Parathyroid adenoma (tissue), 2 donors: Measurements from ENCODE around the gene MS4A10.
"Not testable (repeated sequence)": the region's sequence is repeated elsewhere in the genome, so short reads cannot be mapped to it uniquely, and the experiment has no call there.

ENCODE experiments used
- H2AFZ ChIP-seq: fragments of 300-600 bp; sonication (generic); one replicate; pipeline ENCODE4 v1.7.0; 2017; ENCODE audit warnings: antibody characterized with exemption, mild to moderate bottlenecking
- H3K27ac ChIP-seq: fragments of 300-600 bp; sonication (generic); one replicate; pipeline ENCODE4 v1.7.0; 2017
- H3K27me3 ChIP-seq: fragments of 300-600 bp; sonication (generic); one replicate; pipeline ENCODE4 v1.7.0; 2017; ENCODE audit warnings: low read length; ENCODE audit not compliant: control insufficient read depth, insufficient read depth
- H3K36me3 ChIP-seq: fragments of 300-600 bp; sonication (generic); one replicate; pipeline ENCODE4 v1.7.0; 2017; ENCODE audit warnings: low read length; ENCODE audit not compliant: control insufficient read depth, insufficient read depth
- H3K4me1 ChIP-seq: fragments of 300-600 bp; sonication (generic); one replicate; pipeline ENCODE4 v1.7.0; 2017; ENCODE audit warnings: control low read depth
- H3K4me2 ChIP-seq: fragments of 300-600 bp; sonication (generic); one replicate; pipeline ENCODE4 v1.7.0; 2017; ENCODE audit warnings: low read length
- H3K4me3 ChIP-seq: fragments of 300-600 bp; sonication (generic); one replicate; pipeline ENCODE4 v1.7.0; 2017; ENCODE audit warnings: low read depth, low read length
- H3K79me2 ChIP-seq: fragments of 300-600 bp; sonication (generic); one replicate; pipeline ENCODE4 v1.7.0; 2017; ENCODE audit warnings: control low read depth
- H3K9ac ChIP-seq: fragments of 300-600 bp; sonication (generic); one replicate; pipeline ENCODE4 v1.7.0; 2017; ENCODE audit warnings: mild to moderate bottlenecking
- H3K9me3 ChIP-seq: fragments of 300-600 bp; sonication (generic); one replicate; pipeline ENCODE4 v1.7.0; 2017; ENCODE audit warnings: low read length; ENCODE audit not compliant: control insufficient read depth
- CTCF ChIP-seq: fragments of 300-600 bp; sonication (generic); IDR thresholded peaks from one replicate; pipeline ENCODE4 v1.7.0; 2017; ENCODE audit warnings: antibody characterized with exemption, mild to moderate bottlenecking
- donor health status: primary hyperparathyroidism.

The MS4A10 gene

GRCh38 chr11:60814112-60814511 lies 29.0 kb downstream of the MS4A10 start:
- H3K4me2 ChIP-seq = no peak overlapping the region
- H3K27ac ChIP-seq = no peak overlapping the region
- no peak overlapping the region for H2AFZ ChIP-seq
- H3K27me3 ChIP-seq = no peaks in the 10 kb centered on the region
- TF ChIP-seq CTCF = no peak
- no peaks in the 10 kb centered on the region for H3K4me1 ChIP-seq
- no peaks in the 10 kb centered on the region for H3K9me3 ChIP-seq
- no peak overlapping the region for H3K4me3 ChIP-seq
- H3K9ac ChIP-seq = no peak overlapping the region
- H3K36me3 ChIP-seq = no peaks in the 10 kb centered on the region
- H3K79me2 ChIP-seq = no peaks in the 10 kb centered on the region

- Histone ChIP-seq H2AFZ (no peak overlapping the region), H3K4me2 (no peak overlapping the region), H3K9ac (no peak overlapping the region), H3K27ac (no peak overlapping the region), H3K4me3 (no peak overlapping the region), H3K36me3 (no peaks in the 10 kb centered on the region), H3K79me2 (no peaks in the 10 kb centered on the region), H3K27me3 (no peaks in the 10 kb centered on the region), H3K9me3 (no peaks in the 10 kb centered on the region), H3K4me1 (no peaks in the 10 kb centered on the region)
- no peak for TF ChIP-seq CTCF
These were observed 31.5 kb downstream of the MS4A10 start for GRCh38 chr11:60816590-60817157.

GRCh38 chr11:60818057-60818456 lies 32.9 kb downstream of the MS4A10 start:
- TF ChIP-seq CTCF = no peak
- H3K27me3 ChIP-seq = no peaks in the 10 kb centered on the region
- no peaks in the 10 kb centered on the region for H3K9me3 ChIP-seq
- H3K36me3 ChIP-seq = no peaks in the 10 kb centered on the region
- H3K27ac ChIP-seq = no peak overlapping the region
- H3K9ac ChIP-seq = no peak overlapping the region
- H3K4me3 ChIP-seq = no peak overlapping the region
- H3K4me2 ChIP-seq = no peak overlapping the region
- H2AFZ ChIP-seq = no peak overlapping the region
- no peaks in the 10 kb centered on the region for H3K4me1 ChIP-seq
- H3K79me2 ChIP-seq = no peaks in the 10 kb centered on the region

- TF ChIP-seq CTCF = no peak
- Histone ChIP-seq H3K4me2 (peak overlapping the region; percentile 5), H3K9me3 (no peaks in the 10 kb centered on the region), H3K36me3 (no peaks in the 10 kb centered on the region), H3K4me1 (peaks cover 9% of the 10 kb centered on the region), H3K79me2 (no peaks in the 10 kb centered on the region), H3K9ac (no peak overlapping the region), H2AFZ (no peak overlapping the region), H3K27ac (no peak overlapping the region), H3K4me3 (no peak overlapping the region), H3K27me3 (no peaks in the 10 kb centered on the region)
These were observed 36.9 kb downstream of the MS4A10 start for GRCh38 chr11:60821827-60822599.

GRCh38 chr11:60823745-60824306 lies 38.7 kb downstream of the MS4A10 start:
- not testable (repeated sequence) for H3K27ac ChIP-seq, H3K27me3 ChIP-seq, H3K9me3 ChIP-seq, H3K9ac ChIP-seq, H3K4me3 ChIP-seq, H2AFZ ChIP-seq, H3K4me1 ChIP-seq, H3K4me2 ChIP-seq, H3K79me2 ChIP-seq, H3K36me3 ChIP-seq
